HG03196 (cell line): ENCODE measurements around the gene TBC1D5.
"Not testable (repeated sequence)": the region's sequence is repeated elsewhere in the genome, so short reads cannot be mapped to it uniquely, and the experiment has no call there.

ENCODE experiments used
- ATAC-seq: cut with Tn5 transposase; IDR thresholded peaks from one replicate; pipeline ENCODE4 v1.9.1; 2021; ENCODE audit not compliant: unreplicated experiment

TBC1D5 gene

DNA sequence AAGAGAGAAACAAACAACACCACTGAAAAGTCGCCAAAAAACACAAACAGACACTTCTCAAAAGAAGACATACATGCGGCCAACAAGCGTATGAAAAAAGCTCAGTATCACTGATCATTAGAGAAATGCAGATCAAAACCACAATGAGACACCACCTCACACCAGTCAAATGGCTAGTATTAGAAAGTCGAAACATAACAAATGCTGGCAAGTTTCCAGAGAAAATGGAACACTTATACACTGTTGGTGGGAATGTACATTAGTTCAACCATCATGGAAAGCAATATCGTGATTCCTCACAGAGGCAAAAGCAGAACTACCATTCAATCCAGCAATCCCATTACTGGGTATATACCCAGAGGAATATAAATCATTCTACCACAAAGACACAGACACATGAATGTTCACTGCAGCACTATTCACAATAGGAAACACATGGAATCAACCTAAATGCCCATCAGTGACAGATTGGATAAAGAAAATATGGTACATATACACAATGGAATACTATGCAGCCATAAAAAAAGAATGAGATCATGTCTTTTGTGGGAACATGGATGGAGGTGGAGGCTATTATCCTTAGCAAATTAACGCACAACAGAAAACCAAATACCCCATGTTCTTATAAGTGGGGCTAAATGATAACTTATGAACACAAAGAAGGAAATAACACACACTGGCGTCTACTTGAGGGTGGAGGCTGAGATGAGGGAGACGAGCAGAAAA, 93.6 kb downstream of the TBC1D5 start:
- not testable (repeated sequence) for ATAC-seq

- ATAC-seq, result no peak
Observed at GRCh38 chr3:17645074-17645698, 97.2 kb downstream of the TBC1D5 start.

DNA sequence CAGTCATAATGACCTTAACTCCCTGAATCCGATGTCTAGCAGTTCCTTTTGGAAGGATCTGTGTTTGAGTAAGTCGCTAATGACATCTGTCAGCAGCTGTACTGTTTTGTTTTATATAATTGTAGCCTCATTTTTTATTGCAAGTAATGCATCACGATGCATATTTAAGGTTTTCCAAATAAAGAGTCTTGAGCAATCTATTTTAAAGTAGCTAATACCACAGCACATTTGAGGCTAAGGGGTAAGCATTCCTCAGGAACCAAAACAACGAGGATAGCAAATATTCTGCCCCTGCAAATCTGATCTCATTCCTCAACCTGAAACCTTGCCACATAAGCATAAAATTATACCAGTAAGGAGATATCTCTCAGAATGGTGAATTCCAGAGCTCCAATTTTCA, 98.7 kb downstream of the TBC1D5 start:
- no peak for ATAC-seq

- no peak for ATAC-seq
Observed at GRCh38 chr3:17642474-17642873, 100.0 kb downstream of the TBC1D5 start.

DNA sequence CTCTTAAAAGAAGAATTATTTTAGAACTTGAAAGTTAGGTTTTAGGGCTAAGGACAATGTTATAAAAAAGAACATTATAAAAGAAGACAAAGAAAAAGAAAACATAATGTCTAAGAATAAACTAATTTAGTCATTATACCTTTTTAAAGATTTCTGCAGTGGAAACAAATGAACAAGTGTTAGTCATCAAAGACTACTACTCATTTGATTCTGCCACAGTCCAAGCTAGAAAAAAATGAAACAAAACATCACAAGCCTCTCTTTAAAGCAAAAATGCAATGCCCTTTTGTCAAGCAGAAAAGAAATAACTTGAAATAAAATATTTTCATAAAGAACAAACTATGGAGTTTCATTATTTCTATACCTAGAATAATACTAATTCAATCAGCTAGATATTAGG, 102.0 kb downstream of the TBC1D5 start:
- no peak for ATAC-seq

DNA sequence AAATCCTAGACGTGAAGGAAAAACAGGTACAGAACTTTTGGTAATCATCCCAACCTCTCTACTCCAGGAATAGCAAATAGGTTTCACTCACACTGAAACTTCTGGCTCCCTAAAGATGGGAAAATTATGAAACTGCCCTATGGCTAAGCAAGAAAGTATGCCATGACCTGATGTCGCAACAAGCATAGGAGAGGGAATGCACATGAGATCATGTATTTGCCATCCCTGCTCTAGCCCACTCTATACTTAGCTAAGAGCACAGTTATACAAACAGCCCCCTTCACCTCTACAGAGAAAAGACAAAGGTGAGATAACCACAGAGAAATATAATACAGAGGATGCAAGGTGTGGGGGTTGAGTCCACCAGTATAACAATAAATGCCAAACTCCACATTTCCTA, 102.7 kb downstream of the TBC1D5 start:
- ATAC-seq, result no peak

DNA sequence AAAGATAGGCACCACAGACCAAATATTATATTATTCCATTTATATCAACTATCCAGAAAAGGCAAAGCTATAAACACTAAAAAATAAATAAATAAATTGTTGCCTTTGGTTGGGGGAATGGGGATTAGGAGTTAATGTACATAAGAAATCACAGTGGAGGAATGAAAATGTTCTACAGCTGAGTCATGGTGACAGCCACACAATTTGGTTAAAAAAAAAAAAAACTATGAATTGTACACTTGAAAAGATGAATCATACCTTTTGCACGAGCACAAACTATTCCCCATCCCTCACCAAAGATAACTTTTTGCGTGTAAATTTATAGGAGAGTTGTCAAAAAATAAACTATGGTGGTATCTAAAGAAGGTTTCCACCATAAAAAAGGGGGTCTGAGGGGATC, 103.2 kb downstream of the TBC1D5 start:
- ATAC-seq, result no peak

DNA sequence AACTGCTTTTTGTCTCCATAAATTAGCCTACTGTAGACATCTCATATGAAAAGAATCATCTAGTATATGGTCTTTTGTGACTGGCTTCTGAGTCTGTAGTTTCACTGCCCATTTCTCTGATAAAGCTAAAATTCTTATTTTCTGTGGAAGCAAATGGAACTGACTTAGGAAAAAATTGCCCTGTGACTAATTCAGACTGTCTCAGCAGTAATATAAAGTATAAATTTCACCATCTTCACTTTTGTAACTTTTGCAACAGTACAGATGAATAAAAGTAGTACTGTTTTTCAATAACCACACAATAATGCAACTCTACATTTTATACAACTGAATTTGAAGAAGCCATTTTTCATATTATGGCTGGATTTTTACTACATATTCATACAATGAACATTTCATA, 104.1 kb downstream of the TBC1D5 start:
- ATAC-seq, result no peak

DNA sequence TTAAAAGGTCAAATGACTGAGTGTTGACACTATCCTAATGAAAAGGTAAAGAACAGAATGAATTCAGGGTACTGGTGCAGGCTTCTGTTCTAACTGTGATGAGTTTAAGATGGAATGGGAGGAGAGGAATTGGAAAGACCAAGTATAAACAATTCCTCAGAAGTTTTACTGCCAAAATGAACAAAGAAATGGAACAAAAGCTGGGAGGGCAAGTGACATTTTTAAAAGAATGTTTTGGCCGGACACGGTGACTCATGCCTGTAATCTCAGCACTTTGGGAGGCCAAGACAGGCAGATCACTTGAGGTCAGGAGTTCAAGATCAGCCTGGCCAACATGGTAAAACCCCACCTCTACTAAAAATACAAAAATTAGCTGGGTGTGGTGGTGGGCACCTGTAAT, 106.8 kb downstream of the TBC1D5 start:
- ATAC-seq, result not testable (repeated sequence)

DNA sequence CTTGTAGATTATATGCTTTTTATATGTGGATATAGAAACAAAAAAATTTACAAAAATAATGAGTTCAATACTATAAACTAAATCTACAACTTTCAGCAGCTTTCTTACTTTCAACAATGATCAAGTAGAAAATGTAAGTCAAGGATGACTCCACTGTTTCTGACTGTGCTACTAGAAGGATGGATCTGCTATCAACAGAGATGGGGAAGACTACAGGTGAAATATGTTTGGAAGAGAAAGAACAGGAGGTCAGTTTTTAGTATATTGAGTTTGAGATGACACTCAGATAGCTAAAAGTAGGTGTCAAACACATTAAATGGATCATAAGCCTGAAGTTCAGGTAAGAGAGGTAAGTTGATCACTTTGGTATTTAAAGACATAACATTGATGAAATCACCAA, 107.5 kb downstream of the TBC1D5 start:
- ATAC-seq, result no peak

DNA sequence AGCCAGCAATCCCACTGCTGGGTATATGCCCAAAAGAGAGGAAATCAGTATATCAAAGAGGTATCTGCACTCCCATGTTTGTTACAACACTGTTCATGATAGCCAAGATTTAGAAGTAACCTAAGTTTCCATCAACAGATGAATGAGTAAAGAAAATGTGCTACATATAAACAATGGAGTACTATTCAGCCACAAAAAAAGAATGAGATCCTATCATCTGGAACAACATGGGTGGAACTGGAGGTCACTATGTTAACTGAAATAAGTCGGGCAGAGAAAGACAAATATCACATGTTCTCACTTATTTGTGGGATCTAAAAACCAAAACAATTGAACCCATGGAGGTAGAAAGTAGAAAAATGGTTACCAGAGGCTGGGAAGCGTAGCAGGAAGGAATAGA, 108.2 kb downstream of the TBC1D5 start:
- no peak for ATAC-seq

DNA sequence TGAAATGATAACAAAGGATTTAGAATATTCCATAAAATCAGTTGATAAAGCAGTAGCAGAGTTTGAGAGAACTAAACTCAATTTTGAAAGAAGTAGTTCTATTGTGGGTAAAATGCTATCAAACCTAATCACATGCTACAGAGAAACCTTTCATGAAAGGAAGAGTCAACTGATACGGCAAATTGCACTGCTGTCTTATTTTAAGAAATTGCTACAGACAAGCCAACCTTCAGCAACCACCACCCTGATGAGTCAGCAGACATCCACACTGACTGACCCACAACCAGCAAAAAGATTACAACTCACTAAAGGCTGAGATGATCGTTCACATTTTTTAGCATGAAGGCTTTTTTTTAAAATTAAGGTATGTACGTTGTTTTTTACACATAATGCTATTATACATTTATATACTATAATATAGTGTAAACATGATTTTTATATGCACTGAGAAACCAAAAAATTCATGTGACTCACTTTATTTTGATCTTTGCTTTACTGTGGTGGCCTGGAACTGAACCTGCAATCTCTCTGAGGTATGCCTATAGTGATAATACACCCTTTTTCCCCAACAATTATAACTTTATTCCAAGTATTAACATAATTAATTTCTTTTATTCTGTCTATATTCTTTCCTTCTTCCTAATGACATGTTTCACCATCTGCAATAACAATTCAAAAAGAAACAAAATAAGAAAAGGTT, 109.9 kb downstream of the TBC1D5 start:
- no peak for ATAC-seq

DNA sequence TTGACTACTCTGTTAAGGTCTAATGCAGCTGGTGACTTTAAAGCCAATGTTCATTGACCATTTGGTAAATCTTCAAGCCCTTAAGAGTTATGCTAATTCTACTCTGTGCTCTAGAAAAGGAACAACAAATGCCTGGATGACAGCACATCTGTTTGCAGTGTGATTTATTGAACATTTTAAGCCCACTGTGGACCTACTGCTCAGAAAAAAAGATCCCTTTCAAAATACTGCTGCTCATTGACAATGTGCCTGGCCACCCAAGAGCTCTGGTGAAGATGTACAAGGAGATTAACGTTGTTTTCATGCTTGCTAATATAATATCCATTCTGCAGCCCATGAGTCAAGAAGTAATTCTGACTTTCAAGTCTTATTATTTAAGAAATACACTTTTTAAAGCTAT, 110.8 kb downstream of the TBC1D5 start:
- ATAC-seq, result no peak

GRCh38 chr3:17629400-17629799, 113.0 kb downstream of the TBC1D5 start:
- no peak for ATAC-seq

DNA sequence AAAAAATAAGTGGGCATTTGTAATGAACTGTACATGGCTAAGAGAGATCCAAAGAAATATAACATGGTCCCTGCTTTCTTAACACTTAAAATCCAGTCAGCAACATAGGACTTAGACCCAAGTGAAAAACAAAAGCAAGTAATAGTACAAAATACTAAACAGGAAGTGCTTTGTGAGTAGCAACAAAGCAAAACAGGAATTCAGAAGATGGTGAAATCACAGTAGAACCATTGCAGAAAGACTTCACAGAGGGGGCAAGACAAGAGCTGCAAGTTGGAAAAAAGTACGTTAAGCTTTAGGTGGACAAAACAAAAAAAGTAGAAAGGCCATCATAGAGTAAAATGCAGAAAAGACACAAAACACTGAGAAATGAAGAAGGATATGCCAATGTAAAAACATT, 116.0 kb downstream of the TBC1D5 start:
- no peak for ATAC-seq

DNA sequence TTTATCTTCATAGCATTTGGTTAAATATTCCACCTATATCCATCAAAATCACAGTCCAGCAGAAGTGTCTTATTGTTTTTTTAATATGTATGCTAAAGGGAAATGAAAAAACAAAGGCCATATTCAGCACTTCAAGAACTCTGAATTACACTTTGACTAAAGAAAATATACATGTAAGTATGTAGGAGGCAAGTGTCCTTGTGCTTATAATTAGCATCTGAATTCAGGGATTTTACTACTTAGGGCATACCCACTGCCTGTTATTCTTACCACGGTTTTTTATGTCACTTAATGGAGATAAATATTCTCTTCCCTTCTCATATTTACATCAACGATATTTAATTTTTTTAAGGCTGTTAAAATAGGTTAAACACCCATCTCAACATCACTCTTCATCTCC, 117.3 kb downstream of the TBC1D5 start:
- no peak for ATAC-seq

- no peak for ATAC-seq
Observed at GRCh38 chr3:17623464-17623863, 119.0 kb downstream of the TBC1D5 start.

- no peak for ATAC-seq
Observed at GRCh38 chr3:17619968-17620367, 122.5 kb downstream of the TBC1D5 start.

DNA sequence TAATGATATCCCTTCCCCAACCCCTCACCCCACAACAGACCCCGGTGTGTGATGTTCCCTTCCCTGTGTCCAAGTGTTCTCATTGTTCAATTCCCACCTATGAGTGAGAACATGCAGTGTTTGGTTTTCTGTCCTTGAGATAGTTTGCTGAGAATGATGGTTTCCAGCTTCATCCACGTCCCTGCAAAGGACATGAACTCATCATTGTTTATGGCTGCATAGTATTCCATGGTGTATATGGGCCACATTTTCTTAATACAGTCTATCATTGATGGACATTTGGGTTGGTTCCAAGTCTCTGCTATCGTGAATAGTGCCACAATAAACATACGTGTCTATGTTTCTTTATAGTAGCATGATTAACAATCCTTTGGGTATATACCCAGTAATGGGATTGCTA, 129.4 kb downstream of the TBC1D5 start:
- not testable (repeated sequence) for ATAC-seq

GRCh38 chr3:17607905-17608304, 134.5 kb downstream of the TBC1D5 start:
- ATAC-seq, result no peak

- ATAC-seq, result no peak
Observed at GRCh38 chr3:17605934-17606333, 136.5 kb downstream of the TBC1D5 start.

DNA sequence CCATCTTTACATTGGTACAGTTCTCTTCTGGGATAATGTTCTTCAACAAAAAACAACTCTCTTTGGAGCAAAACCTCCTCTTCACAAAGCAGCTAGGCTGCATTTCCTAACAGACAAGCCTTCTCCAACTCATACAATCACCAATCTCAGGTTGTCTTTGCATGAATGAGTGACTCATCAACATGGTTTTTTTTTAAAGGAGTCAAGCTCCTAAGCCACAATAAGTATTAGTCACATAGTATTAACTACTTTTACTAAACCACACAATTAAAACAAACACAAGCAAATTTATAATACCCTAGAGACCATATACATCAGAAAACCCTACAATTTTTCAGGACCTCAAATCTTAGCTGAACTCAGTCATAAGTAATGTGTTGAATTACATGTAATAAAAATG, 137.4 kb downstream of the TBC1D5 start:
- ATAC-seq, result no peak
